Peyer's patch (tissue), 4 donors: ENCODE measurements around the gene KDM4C.

ENCODE experiments used
- POLR2A ChIP-seq, 2 donors: fragments of 450-650 bp; IDR thresholded peaks; one replicate each; pipeline ENCODE4 v1.5.1; 2017; ENCODE audit warnings: antibody characterized with exemption in 2 of 2, mild to moderate bottlenecking in 2 of 2, moderate library complexity in 2 of 2
- TF ChIP-seq, protein P1 (sequence below), 6 experiments: fragments of 450-650 bp in 4 of 6; fragments of 200-600 bp in 2 of 6; sonication (generic) in 1 of 6; IDR thresholded peaks; one replicate each; pipeline ENCODE4 v1.5.1; 2017 to 2019; ENCODE audit warnings: antibody characterized with exemption in 6 of 6, mild to moderate bottlenecking in 3 of 6, moderate library complexity in 1 of 6

DNA sequence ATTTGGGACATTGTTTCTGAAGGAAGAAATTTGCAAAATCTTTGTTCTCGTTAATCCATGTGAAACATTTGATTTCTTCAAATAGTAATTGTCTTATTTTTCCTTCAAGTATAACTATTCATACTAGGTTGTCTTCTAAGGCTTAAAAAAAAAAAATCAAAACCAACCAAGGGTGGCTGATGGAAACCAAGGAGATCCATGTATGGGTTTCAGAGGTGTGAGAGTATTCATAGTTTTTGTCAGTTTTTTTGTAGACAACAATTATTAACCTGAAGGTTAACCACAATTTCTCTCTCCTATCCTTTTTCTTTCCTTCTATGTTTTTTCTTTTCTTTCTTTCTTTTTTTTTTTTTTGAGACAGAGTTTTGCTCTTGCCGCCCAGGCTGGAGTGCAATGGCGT lies 35.4 kb downstream of the KDM4C start:
- TF ChIP-seq, protein P1, sequence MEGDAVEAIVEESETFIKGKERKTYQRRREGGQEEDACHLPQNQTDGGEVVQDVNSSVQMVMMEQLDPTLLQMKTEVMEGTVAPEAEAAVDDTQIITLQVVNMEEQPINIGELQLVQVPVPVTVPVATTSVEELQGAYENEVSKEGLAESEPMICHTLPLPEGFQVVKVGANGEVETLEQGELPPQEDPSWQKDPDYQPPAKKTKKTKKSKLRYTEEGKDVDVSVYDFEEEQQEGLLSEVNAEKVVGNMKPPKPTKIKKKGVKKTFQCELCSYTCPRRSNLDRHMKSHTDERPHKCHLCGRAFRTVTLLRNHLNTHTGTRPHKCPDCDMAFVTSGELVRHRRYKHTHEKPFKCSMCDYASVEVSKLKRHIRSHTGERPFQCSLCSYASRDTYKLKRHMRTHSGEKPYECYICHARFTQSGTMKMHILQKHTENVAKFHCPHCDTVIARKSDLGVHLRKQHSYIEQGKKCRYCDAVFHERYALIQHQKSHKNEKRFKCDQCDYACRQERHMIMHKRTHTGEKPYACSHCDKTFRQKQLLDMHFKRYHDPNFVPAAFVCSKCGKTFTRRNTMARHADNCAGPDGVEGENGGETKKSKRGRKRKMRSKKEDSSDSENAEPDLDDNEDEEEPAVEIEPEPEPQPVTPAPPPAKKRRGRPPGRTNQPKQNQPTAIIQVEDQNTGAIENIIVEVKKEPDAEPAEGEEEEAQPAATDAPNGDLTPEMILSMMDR (IDR thresholded peaks at IDR 0.05) = no peak
- no peak for TF ChIP-seq POLR2A (IDR thresholded peaks at IDR 0.05)
